Activated naive CD8-positive, alpha-beta T cell treated with anti-CD3 and anti-CD28 coated beads, Interleukin-2, amount 50 U/mL, for 16 hours (primary cell): Measurements from ENCODE around the gene PRPF6.
"Not testable (repeated sequence)": the region's sequence is repeated elsewhere in the genome, so short reads cannot be mapped to it uniquely, and the experiment has no call there.

Experiments used
- DNase-seq: peaks from one replicate; pipeline ENCODE4 v3.0.0-alpha.2; 2020; ENCODE audit warnings: low read depth, low spot score

PRPF6 gene

DNA sequence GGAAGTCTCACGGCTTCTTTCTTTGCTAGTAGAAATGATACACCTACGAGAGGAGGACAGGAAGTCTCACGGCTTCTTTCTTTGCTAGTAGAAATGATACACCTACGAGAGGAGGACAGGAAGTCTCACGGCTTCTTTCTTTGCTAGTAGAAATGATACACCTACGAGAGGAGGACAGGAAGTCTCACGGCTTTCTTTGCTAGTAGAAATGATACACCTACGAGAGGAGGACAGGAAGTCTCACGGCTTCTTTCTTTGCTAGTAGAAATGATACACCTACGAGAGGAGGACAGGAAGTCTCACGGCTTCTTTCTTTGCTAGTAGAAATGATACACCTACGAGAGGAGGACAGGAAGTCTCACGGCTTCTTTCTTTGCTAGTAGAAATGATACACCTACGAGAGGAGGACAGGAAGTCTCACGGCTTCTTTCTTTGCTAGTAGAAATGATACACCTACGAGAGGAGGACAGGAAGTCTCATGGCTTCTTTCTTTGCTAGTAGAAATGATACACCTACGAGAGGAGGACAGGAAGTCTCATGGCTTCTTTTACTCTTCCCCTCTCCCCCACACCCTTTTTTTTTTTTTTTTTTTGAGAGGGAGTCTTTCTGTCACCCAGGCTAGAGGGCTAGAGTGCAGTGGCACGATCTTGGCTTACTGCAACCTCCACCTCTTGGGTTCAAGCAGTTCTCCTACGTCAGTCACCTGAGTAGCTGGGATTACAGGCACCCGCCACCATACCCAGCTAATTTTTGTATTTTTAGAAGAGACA, 31.6 kb downstream of the PRPF6 start:
- DNase-seq: not testable (repeated sequence)

DNA sequence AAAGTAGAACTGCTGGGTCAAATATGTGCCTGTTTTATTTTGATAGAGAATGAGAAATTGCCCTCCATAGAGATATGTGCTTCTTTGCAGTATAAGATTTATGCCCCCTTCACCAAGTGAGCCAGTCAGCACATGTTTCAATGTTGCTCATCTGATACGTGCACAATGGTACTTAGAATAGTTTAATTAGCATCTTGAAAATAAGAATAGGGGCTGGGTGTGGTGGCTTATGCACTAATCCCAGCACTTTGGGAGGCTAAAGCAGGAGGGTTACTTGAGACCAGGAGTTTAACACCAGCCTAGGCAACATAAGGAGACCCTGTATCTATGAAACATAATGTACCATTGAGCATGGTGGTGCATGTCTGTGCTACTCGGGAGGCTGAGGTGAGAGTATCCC, 34.7 kb downstream of the PRPF6 start:
- no peak for DNase-seq

DNA sequence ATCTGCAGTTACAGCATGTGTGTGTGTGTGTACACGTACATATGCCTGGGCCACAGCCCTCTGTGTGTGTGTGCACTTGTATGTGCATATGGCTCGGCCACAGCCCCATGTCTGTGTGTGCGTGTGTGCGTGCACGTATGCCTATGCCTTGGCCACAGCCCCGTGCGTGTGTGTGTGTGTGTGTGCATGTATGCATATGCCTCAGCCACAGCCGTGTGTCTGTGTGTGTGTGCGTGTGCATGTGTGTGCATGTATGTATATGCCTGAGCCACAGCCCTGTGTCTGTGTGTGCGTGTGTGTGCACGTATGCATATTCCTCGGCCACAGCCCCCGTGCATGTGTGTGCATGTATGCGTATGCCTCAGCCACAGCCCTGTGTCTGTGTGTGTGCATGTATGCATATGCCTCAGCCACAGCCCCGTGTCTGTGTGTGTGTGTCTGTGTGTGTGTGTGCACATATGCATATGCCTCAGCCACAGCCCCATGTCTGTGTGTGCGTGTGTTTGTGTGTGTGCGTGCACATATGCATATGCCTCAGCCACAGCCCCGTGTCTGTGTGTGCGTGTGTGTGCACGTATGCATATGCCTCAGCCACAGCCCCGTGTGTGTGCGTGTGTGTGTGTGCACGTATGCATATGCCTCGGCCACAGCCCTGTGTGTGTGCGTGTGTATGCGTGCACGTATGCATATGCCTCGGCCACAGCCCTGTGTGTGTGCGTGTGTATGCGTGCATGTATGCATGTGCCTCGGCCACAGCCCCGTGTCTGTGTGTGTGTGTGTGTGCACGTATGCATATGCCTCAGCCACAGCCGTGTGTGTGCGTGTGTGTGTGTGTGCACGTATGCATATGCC, 40.4 kb downstream of the PRPF6 start:
- DNase-seq: no peak

DNA sequence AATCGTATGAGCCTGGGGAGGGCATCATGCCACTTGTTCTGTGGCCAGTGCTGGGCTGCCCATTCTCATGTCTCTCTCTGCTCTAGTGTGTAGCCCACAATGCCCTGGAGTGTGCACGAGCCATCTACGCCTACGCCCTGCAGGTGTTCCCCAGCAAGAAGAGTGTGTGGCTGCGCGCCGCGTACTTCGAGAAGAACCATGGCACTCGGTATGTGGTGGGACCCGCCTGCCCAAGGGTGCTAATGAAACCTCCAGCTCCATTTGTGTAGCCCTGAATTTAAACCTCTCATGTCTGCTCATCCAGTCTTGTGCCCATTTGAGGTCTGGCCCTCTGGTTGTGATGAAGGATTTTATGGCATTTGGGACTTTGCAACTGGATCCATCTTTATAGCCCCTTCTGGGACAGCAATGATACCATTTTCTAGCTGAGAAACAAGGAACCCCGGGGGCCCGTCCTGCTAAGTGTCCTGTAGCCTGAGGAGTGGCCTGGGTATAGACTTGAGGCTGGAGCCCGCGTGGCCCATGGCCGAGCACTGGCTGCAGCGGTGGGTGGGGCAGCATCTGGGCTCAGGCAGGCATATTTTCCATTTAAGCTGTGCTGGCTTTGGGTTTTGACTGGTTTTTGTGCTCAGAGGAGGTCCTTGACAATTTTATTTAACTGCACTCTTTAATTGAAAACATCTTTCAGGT, 41.9 kb downstream of the PRPF6 start:
- no peak for DNase-seq

DNA sequence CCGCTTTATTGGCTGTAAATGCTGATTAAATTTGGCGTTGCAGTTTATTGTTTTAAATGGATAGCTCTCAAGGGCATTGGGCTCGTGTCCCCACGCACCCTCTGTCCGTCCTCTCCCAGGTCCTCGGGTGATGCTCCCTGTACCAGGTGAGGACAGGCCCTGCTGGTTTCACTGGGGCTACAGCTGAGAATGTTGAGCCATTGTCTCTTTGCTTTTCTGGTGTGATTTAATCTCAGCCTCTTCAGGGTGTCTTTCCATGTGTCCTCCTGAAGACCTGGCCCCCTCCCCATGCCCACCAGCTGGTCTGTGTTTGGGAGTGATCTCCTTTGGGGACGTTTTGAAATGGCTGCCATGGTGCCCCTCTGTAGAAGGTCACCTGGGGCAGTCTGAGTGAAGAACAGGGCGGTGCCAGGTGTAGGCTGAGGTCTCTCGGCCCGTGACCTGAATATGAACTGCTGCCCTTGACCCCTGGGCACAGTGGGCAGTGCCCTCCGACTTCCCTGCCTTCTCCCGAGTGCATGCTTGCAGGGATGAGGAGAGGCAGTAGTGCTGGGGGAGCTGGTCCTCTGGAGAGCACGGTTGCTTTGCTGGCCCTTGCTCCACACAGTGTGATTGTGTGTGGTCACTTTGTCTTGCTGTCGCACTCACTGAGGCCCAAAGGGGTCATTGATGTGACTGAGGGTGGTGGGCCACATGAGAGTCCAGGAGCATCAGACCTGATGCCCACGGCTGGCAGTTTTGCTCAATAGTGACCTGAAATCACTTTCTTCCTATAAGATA, 42.6 kb downstream of the PRPF6 start:
- DNase-seq: no peak

DNA sequence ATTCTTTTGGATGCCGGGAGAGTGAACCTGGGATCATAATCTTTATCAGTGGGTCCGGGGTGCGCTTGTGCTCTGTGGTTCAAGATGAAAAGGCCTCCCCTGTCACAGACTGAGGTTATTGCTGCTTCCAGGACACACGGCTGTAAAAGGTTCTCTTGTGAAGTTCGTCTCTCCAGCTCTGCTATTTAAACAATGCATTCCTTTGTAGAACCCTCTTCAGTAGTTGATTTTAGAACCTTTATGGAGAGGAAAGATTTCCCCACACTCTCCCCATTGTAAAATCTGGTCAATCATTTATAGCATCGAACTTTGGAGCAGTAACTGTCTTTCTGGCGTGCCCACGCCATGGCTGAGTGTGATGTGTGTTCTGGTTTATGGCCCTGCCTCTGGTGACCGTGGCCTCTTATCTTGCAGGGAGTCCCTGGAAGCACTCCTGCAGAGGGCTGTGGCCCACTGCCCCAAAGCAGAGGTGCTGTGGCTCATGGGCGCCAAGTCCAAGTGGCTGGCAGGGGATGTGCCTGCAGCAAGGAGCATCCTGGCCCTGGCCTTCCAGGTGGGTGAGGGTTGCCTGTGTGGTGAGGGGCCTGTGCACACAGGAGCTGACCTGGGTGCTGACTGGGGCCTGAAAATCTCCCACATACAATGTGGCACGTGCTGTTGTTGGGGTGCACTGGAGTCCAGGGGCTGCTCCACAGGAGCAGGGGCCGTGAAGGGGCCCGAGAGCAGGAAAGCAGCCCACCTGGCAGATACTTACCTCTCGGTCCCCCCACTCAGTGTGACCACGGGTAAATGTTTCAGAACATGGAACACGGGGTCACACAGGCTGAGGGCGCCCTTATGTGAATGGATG, 43.4 kb downstream of the PRPF6 start:
- DNase-seq: no peak

DNA sequence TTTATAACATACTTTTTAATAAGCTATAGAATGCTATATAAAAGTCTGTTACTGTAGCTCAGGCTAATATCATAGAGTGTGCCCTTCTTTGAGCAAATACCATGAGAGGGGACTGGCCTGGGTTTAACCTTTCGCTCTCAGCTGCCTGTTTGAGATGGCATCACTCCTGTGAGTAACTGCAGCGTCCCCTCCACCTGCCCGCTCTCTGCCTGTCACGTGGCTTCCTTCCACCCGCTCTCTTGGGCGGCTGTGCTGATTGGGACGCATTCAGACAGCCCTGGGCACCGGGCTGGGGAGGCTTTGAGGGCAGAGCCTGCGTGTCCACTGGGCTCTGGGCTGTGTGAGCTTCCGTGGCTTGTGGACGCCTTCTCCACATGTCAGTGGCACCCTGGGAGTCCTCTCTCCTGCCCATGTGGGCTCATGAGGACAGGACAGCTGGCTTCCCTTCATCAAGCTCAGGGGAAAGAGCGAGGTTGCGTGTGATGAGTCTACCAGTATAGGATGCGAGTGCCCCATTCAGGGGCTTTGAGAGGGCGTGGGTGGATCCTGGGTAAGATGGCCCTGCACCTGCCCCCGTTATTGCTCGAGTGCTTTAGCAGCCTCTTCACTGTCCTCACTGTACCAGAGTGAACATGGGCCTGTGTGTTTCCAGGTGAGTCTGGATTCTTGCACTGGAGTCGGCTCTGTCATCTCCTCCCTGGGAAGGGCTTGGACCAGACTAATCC, 44.3 kb downstream of the PRPF6 start:
- DNase-seq: no peak

DNA sequence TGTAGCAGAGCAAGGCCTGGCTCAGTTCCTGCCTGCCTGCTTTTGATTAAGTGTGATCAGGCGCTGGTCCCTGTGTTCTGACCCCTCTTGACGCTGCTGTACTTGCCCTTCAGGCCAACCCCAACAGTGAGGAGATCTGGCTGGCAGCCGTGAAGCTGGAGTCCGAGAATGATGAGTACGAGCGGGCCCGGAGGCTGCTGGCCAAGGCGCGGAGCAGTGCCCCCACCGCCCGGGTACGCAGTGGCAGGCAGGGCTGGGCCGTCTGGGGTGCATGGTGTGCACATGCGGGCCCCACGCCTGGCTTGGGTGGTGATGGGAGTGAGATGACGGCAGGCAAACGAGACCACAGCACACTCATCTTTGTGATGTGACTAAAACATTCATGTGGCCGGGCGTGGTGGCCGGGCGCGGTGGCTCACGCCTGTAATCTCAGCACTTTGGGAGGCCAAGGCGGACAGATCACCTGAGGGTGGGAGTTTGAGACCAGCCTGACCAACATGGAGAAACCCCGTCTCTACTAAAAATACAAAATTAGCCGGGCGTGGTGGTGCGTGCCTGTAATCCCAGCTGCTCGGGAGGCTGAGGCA, 45.0 kb downstream of the PRPF6 start:
- DNase-seq: no peak

DNA sequence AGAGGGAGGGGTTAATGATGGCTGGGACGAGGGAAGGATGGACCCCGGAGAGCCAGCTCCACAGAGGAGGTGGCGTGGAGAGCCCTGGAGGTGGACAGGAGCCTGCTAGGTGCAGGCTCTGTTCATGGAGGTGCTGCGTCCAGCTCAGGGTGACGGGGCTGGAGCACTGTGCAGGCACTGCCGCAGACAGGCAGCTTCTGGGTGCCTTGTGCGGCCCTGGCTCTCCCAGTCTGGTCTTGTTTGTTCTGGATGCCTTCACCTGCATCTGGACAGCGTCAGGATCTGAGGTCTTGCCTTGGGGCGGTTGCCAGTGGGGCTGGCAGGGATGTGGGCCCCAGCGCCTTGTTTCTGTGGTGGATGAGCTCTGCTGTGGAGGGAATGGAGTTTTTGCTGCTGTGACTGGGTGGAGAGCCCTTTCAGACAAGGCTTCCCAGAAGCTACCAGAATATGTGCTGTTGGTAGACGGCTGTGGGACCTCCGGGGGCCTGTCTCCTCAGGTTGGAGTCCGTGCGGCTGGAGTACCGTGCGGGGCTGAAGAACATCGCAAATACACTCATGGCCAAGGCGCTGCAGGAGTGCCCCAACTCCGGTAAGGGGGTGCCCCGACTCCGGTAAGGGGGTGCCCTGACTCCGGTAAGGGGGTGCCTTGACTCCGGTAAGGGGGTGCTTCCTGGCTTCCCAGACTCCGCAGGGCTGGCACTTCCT, 47.2 kb downstream of the PRPF6 start:
- DNase-seq: no peak

DNA sequence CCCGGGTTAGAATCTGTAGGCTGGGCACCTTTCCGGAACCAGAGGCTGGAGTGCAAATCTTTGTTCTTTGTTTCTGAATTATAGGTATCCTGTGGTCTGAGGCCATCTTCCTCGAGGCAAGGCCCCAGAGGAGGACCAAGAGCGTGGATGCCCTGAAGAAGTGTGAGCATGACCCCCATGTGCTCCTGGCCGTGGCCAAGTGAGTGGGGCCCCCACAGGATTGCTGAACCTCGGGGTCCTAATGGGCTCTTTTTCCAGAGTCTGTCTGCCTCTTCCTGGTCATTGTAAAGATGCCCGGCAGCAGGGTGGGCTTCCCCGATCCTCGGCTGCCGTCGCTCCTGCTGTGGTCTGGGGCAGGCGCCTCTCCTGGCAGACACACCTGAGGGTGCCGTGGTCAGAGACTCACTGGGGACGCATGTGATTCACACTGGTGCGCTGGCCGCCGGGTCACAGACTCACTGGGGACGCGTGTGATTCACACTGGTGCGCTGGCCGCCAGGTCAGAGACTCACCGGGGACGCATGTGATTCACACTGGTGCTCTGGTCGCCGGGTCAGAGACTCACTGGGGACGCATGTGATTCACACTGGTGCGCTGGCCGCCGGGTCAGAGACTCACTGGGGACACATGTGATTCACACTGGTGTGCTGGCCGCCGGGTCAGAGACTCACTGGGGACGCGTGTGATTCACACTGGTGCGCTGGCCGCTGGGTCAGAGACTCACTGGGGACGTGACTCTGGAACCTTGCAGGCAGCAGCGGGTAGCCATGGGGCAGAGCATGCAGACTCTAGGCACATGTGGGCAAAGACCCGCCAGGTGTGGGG, 48.6 kb downstream of the PRPF6 start:
- no peak for DNase-seq

DNA sequence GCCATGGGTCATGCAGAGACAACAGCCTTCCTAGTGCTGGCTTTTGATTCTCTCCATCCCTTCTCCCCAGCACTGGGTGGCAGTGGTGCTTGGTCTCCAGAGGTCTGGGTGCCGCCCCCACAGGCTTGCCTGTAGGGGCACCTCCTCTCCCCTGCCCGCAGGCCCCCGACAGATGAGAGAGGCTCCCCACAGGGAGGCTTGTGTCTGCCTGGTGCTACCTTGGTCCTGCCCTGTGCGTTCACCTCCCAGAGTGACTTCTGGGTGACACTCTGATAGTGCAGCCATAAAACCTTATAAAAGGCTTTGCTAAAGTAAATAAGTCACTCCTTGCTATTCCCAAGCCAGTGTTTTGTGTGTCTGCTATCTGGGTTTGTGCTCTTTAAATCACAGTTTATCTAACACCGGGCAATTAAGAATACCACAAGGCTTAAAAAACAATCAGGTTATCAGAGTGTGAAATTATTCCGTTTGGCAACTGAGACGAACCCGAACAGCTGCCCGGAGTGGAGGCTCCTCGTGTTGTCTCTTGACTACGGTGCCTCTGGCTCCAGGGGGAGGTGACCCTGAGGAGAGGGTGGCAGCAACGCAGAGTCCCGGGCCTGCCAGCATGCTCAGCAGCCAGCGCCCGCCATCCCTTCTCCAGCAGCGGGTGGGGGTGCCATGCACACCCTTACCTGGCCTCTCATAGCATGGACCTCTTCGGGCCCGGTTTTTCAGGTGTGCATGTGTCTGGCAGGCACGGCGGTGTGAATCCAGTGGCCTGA, 49.6 kb downstream of the PRPF6 start:
- no peak for DNase-seq

DNA sequence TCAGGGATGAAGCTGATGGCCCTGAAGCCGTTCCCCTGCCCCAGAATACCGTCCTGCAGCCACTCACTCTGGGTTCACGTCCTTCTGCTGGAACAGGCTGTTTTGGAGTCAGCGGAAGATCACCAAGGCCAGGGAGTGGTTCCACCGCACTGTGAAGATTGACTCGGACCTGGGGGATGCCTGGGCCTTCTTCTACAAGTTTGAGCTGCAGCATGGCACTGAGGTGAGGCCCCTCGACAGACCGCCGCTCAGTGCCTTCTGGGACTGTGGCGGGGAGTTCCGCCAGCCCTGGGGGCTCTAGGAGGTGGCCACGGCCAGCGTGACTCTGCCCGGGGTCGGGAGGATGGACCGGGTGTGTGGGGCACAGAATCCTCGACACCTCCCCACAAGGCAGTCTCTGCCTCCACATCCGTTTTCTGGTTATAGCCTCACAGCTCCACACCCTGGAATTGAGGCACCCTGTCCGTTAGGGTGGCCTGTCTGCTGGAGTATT, 50.9 kb downstream of the PRPF6 start:
- DNase-seq: no peak

DNA sequence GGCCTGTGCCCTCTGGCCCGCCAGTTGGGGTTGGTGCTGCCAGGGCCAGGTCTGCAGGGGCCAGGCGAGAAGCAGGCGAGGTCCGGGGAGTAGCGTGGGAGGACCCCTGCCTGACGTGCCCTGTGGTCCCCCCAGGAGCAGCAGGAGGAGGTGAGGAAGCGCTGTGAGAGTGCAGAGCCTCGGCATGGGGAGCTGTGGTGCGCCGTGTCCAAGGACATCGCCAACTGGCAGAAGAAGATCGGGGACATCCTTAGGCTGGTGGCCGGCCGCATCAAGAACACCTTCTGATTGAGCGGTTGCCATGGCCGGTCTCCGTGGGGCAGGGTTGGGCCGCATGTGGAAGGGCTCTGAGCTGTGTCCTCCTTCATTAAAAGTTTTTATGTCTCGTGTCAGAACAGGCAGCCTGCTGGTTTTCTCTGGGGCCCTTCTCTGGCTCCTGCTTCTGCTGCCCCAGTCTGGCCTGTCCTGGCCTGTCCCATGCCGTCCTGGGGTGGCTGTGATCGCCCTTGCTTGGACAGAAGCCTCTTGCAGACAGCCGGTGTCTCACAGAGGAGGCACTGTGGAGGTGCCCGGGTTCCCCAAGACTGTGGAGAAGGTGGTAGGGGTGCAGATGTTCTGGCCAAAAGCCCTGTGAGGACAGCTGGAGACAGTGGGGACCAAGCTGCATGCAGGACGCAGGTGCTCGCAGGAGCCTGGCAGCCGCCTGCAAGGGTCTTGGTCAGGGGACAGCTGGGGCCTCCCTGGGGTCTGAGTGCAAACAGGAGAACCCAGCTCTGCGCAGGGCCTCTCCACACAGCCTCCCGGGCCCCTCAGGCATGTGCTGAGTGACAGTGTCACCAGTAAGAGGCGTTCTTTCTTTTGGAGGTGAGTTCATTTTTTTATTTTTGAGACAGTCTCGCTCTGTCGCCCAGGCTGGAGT, 52.0 kb downstream of the PRPF6 start:
- no peak for DNase-seq

DNA sequence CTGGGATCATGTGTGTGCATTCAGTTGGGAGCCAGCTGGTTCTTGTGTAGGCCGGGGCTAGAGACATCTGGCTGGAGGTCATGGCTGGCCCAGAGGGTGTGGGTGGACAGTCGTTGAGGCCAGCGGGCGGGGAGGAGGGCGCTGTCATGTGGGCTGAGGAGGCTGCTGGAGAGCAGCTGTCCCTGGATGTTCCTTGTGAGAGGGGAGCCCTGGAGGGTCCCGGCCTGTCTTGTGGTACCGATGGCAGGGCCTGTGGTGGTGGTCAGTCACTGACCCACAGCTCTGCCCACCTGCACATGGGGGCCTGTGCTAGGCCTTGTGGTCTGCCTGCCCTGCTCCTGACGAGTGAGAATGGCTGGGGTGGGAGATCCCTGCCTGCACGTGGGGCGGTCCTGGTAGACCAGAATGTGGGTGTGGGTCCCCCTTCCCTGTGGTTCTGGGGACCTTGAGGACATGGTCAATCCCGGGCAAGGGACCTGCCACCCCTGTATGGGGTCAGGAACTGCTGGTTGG, 53.1 kb downstream of the PRPF6 start:
- no peak for DNase-seq

DNA sequence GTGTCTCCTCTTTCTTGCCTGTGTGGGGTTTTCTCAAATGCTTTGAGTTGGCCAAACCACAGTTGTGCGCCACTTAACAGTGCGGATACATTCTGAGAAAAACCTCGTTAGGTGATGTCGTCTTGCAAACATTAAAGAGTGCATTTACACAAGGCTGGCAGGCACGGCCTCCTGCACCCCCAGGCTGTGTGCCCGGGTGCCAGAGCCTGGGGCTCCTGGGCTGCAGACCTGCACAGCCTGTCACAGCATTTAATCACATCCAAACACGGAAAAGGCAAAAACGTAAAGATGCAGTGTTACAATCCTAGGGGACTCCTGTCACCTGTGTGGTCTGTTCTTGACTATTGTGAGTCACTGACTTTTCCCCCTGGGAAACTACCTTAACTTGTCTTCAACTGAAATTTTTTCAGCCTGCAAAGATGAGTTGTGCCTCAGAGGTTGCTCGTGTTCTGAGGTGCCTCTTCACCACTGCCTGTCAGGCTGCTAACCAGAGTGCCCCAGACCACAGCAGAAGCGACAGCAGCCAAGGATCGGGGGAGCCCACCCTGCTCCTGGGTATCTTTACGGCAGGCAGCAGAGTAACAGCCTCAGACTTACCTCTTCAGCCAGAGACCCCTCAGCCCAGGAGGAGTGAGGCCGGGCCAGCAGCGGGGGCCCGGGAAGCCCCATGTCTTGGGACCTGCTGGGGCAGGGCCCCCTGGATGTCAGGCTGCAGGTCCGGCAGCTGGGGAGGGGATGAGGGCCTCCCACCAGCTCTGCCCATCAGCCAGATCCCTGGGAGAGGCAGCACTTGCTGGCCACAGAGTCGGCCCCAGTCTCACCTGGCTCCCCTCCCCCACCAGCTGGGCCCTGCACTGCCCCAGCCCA, 54.4 kb downstream of the PRPF6 start:
- DNase-seq: peak; percentile 26
